Measurements from ENCODE around the gene SMIM45.

The SMIM45 gene

DNA sequence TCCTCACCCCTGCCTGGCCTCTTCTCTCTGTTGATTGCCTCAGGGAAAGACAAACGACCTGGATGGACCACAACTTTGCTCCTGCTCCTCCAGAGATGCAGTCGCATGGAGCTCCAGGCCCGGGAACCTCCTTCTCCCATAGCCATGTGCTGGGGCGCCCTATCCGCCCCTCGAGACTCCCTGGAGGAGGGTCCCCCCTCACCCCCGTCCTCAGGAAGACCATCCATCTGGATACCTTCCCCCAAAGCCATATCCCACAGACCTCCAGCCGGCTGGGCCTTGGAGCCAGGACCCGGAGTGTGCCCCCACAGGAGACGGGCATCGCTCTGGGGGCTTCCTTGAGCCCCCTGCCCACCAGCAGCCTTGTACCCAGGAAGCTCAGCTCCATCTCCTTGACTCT, 19.5 kb downstream of the SMIM45 start:
- Histone ChIP-seq H3K9me3 (ENCODE audit: insufficient read depth, low read length, severe bottlenecking) (no peaks in the 10 kb centered on the region), H4K20me1 (ENCODE audit: insufficient read depth, low read length) (peaks cover 11% of the 10 kb centered on the region), H3K27me3 (ENCODE audit: insufficient read depth, low read length, poor library complexity) (peaks cover 17% of the 10 kb centered on the region), H3K79me2 (ENCODE audit: insufficient read depth, low read length) (no peaks in the 10 kb centered on the region), H3K9ac (ENCODE audit: low read depth, low read length) (no peak overlapping the region), H3K4me1 (ENCODE audit: insufficient read depth, low read length) (peaks cover 5% of the 10 kb centered on the region), H3K4me2 (ENCODE audit: insufficient read depth, low read length) (no peak overlapping the region), H3K36me3 (ENCODE audit: insufficient read depth, low read length) (no peaks in the 10 kb centered on the region), H2AFZ (ENCODE audit: low read depth, low read length) (no peak overlapping the region), H3K27ac (ENCODE audit: low read length) (no peak overlapping the region), H3K4me3 (ENCODE audit: low read depth in 1 of 2, low read length in 2 of 2) (no peak overlapping the region)
- no peak for ATAC-seq (ENCODE audit: insufficient read depth, low read depth)
- no peak for TF ChIP-seq CTCF (IDR thresholded peaks at IDR 0.05; ENCODE audit: borderline replicate concordance, extremely low read depth, low read length, poor library complexity, severe bottlenecking)
- no peak for TF ChIP-seq EZH2 (IDR thresholded peaks at IDR 0.05; ENCODE audit: borderline replicate concordance, low read depth, low read length, severe bottlenecking)
- no peak for DNase-seq

DNA sequence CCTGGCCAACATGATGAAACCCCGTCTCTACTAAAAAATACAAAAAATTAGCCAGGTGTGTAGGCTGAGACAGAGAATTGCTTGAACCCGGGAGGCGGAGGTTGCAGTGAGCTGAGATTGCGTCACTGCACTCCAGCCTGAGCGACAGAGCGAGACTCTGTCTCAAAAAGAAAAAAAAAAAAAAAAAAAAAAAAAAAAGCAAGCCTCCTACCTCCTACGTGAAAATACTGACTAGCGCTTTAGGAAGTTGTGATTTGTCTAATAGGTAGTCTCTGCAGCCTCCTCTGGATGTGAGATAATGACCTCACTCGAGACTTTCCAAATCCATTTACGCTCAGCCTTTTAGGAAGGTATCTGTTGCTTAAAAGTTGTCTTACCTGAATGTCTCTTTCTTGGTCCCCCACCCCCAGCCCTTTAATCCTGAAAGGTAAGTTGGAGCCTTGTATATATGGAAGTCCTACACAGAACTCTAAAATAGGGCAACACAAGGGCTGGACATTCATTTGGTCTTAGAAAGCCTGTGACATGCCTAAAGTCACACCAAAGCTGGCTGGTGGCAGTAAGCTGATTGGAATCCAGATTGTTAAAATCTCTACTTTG, 22.8 kb downstream of the SMIM45 start:
- no peak overlapping the region for H2AFZ ChIP-seq (ENCODE audit: low read depth, low read length)
- no peak overlapping the region for H3K4me2 ChIP-seq (ENCODE audit: insufficient read depth, low read length)
- ATAC-seq (ENCODE audit: insufficient read depth, low read depth) (no peak), DNase-seq (no peak)
- no peaks in the 10 kb centered on the region for H3K9me3 ChIP-seq (ENCODE audit: insufficient read depth, low read length, severe bottlenecking)
- no peak overlapping the region for H3K27ac ChIP-seq (ENCODE audit: low read length)
- H4K20me1 ChIP-seq (ENCODE audit: insufficient read depth, low read length): peaks cover 20% of the 10 kb centered on the region
- H3K4me3 ChIP-seq (ENCODE audit: low read depth in 1 of 2, low read length in 2 of 2): no peak overlapping the region
- no peaks in the 10 kb centered on the region for H3K36me3 ChIP-seq (ENCODE audit: insufficient read depth, low read length)
- no peaks in the 10 kb centered on the region for H3K79me2 ChIP-seq (ENCODE audit: insufficient read depth, low read length)
- H3K9ac ChIP-seq (ENCODE audit: low read depth, low read length): no peak overlapping the region
- H3K4me1 ChIP-seq (ENCODE audit: insufficient read depth, low read length): peaks cover 13% of the 10 kb centered on the region
- TF ChIP-seq EZH2 (IDR thresholded peaks at IDR 0.05; ENCODE audit: borderline replicate concordance, low read depth, low read length, severe bottlenecking): no peak
- TF ChIP-seq CTCF (IDR thresholded peaks at IDR 0.05; ENCODE audit: borderline replicate concordance, extremely low read depth, low read length, poor library complexity, severe bottlenecking): no peak
- peaks cover 39% of the 10 kb centered on the region for H3K27me3 ChIP-seq (ENCODE audit: insufficient read depth, low read length, poor library complexity)

DNA sequence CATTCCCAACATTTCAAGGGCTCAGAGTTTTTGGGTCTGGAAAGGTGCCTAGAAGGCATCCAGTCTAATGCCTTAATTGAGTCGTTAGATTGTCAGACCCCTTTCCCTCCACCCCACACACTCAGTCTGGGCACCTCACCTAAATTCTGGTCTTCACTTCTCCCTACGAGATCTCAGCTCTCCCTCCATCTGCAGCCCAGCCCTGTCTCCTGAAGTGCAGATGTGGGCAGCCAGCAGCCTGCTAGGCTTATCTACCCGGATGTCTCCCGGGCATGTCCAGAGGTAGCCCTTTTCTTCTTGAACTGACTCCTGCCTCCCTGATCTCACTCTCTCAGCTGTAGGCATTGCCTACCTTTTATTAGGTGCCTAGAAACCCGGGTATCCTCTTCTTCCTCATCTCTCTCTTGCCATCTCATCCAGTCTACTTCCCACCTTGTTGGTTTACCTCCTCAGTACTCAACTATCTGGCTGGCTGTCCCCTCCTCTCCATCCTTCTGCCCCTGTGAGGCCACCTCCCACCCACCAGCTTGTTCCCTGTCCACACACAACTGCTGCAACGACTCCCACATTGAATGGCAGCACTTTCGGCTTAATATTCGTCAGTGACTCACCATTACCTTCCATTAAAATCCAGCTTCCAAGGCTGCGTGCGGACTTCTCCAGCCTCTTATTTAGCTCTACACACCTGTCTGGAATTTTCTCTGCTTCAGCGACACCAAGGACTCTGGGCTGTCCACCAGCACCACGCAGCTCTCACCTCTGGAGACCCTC, 23.5 kb downstream of the SMIM45 start:
- no peak overlapping the region for H3K4me2 ChIP-seq (ENCODE audit: insufficient read depth, low read length)
- no peak for DNase-seq
- H3K9ac ChIP-seq (ENCODE audit: low read depth, low read length): no peak overlapping the region
- peaks cover 13% of the 10 kb centered on the region for H3K4me1 ChIP-seq (ENCODE audit: insufficient read depth, low read length)
- no peaks in the 10 kb centered on the region for H3K79me2 ChIP-seq (ENCODE audit: insufficient read depth, low read length)
- peaks cover 20% of the 10 kb centered on the region for H4K20me1 ChIP-seq (ENCODE audit: insufficient read depth, low read length)
- no peak for ATAC-seq (ENCODE audit: insufficient read depth, low read depth)
- peaks cover 39% of the 10 kb centered on the region for H3K27me3 ChIP-seq (ENCODE audit: insufficient read depth, low read length, poor library complexity)
- H3K9me3 ChIP-seq (ENCODE audit: insufficient read depth, low read length, severe bottlenecking): no peaks in the 10 kb centered on the region
- no peak overlapping the region for H3K4me3 ChIP-seq (ENCODE audit: low read depth in 1 of 2, low read length in 2 of 2)
- H3K27ac ChIP-seq (ENCODE audit: low read length): no peak overlapping the region
- no peaks in the 10 kb centered on the region for H3K36me3 ChIP-seq (ENCODE audit: insufficient read depth, low read length)
- no peak overlapping the region for H2AFZ ChIP-seq (ENCODE audit: low read depth, low read length)
- TF ChIP-seq EZH2 (IDR thresholded peaks at IDR 0.05; ENCODE audit: borderline replicate concordance, low read depth, low read length, severe bottlenecking) (peak; percentile 51), CTCF (IDR thresholded peaks at IDR 0.05; ENCODE audit: borderline replicate concordance, extremely low read depth, low read length, poor library complexity, severe bottlenecking) (no peak)

Data from DND-41 (cell line).